Ascending aorta (tissue), 2 donors: Measurements from ENCODE around the gene LARP4B. TPM values are rescaled to one million over a fixed set of nuclear protein-coding genes. Genes with fewer than 3 reads are reported as not detected.

Experiments used
- DNase-seq, 2 donors: peaks; one replicate each; pipeline ENCODE4 v3.0.0-alpha.2; 2019; ENCODE audit warnings: low spot score in 2 of 2
- H3K27ac ChIP-seq, 2 donors: fragments of 200-600 bp; sonication (generic); one replicate each; pipeline ENCODE4 v1.5.1; 2016 to 2017; ENCODE audit warnings: mild to moderate bottlenecking in 1 of 2
- H3K27me3 ChIP-seq: fragments of 200-600 bp; sonication (generic); one replicate; pipeline ENCODE4 v1.5.1; 2017
- H3K36me3 ChIP-seq, 2 donors: fragments of 200-600 bp; sonication (generic); one replicate each; pipeline ENCODE4 v1.5.1; 2016
- H3K4me1 ChIP-seq, 2 donors: fragments of 200-600 bp; sonication (generic); one replicate each; pipeline ENCODE4 v1.5.1; 2016 to 2017; ENCODE audit warnings: mild to moderate bottlenecking in 1 of 2
- H3K4me3 ChIP-seq, 2 donors: fragments of 200-600 bp; sonication (generic); one replicate each; pipeline ENCODE4 v1.5.1; 2016 to 2017; ENCODE audit warnings: mild to moderate bottlenecking in 1 of 2
- H3K9me3 ChIP-seq, 2 donors: fragments of 200-600 bp; sonication (generic); one replicate each; pipeline ENCODE4 v1.5.1; 2016
- intact Hi-C: fragments of 100-400 bp; cut with DNase I; formaldehyde crosslinking; loops from one replicate; pipeline ENCODE4 v1.15.1; 2023
- total RNA-seq: library from RNA; depleted of rRNA; stranded (reverse); fragments of >200 nt; gene quantifications from one replicate; pipeline ENCODE4 v1.1.0, GENCODE V29; 2016
- TF ChIP-seq, protein P1 (sequence below), 3 experiments: fragments of 200-600 bp in 2 of 3; fragments of 450-650 bp in 1 of 3; sonication (generic) in 2 of 3; IDR thresholded peaks; one replicate each; pipeline ENCODE4 v1.5.1; 2016 to 2019; ENCODE audit warnings: antibody characterized with exemption in 3 of 3, mild to moderate bottlenecking in 1 of 3, moderate library complexity in 1 of 3

Gene LARP4B
- total RNA-seq, 1 donor from 2014 or later = 31.6 TPM

DNA sequence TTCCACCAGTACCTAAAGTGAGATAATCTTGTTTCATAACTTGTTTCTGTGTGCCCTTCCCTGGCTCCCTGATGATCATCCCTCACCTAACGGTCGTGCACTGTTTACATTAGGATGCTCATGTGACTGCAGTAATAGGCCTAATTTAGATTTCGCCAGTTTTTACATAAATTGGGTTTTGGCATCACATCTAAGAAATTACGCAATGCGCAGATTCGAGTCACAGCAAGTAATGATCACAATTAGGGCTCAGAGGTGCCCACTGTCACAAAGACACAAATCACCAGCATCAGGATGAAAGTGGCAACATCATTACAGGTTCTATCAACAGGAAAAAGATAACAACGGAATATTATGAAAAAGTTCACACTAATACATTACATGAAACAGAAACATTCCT, 94.7 kb downstream of the LARP4B start:
- peaks cover 10 to 49% of the 10 kb centered on the region in 2 donors for H3K36me3 ChIP-seq

DNA sequence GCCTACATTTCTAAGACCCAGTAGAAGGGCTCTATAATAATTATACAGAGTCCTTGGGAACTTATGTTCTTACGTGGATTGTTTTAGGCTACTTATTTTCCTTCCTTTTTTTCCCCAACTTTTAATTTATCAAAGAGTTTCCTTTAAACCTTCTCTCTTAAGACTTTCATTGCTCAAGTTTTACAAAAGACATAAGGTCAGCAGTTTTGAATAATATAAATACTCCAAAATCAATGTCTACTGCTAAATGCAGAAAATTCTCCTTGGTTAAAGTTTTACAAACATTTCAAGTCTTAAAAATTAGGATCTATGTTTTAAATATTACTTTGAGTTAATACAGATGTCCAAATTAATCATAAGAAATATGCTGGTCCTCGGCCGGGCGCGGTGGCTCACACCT, 97.0 kb downstream of the LARP4B start:
- Histone ChIP-seq H3K4me1 (no peaks in the 10 kb centered on the region), H3K27me3 (no peaks in the 10 kb centered on the region), H3K36me3 (peaks cover 7 to 34% of the 10 kb centered on the region in 2 donors), H3K4me3 (no peak overlapping the region), H3K27ac (no peak overlapping the region), H3K9me3 (no peaks in the 10 kb centered on the region)
- DNase-seq = no peak
- TF ChIP-seq, protein P1, sequence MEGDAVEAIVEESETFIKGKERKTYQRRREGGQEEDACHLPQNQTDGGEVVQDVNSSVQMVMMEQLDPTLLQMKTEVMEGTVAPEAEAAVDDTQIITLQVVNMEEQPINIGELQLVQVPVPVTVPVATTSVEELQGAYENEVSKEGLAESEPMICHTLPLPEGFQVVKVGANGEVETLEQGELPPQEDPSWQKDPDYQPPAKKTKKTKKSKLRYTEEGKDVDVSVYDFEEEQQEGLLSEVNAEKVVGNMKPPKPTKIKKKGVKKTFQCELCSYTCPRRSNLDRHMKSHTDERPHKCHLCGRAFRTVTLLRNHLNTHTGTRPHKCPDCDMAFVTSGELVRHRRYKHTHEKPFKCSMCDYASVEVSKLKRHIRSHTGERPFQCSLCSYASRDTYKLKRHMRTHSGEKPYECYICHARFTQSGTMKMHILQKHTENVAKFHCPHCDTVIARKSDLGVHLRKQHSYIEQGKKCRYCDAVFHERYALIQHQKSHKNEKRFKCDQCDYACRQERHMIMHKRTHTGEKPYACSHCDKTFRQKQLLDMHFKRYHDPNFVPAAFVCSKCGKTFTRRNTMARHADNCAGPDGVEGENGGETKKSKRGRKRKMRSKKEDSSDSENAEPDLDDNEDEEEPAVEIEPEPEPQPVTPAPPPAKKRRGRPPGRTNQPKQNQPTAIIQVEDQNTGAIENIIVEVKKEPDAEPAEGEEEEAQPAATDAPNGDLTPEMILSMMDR (IDR thresholded peaks at IDR 0.05) = no peak
- intact Hi-C loops = no loop called here

More for the DNA sequence above, 94.7 kb downstream of the LARP4B start:
- H3K9me3 ChIP-seq = no peaks in the 10 kb centered on the region
- TF ChIP-seq, protein P1 (IDR thresholded peaks at IDR 0.05) = no peak
- no peak overlapping the region for H3K4me3 ChIP-seq
- intact Hi-C loops = no loop called here
- no peaks in the 10 kb centered on the region for H3K4me1 ChIP-seq
- H3K27ac ChIP-seq = no peak overlapping the region
- H3K27me3 ChIP-seq = no peaks in the 10 kb centered on the region
- DNase-seq = no peak

DNA sequence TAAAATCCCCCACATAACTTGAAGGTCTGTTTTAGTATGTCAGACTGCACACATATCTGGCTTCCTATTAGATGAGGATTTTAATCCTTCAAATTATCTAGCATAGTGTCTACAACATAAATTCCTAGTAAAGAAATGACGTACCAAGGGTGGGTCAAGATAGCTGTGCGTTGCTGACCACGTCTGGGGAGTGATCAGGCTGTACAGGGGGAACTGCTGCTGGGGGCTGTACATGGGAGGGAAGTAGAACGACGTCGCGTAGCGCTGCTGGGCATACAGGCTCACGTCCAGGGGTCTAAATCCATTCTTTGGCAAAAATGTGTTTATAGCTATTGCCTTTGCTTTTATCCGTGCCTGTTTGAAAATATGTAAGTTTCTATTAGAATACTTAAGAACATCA, 102.3 kb downstream of the LARP4B start:
- no peaks in the 10 kb centered on the region for H3K27me3 ChIP-seq
- TF ChIP-seq, protein P1 (IDR thresholded peaks at IDR 0.05) = no peak
- no peaks in the 10 kb centered on the region for H3K4me1 ChIP-seq
- H3K9me3 ChIP-seq = no peaks in the 10 kb centered on the region
- H3K27ac ChIP-seq = no peak overlapping the region
- intact Hi-C loops = no loop called here
- H3K4me3 ChIP-seq = no peak overlapping the region
- no peak for DNase-seq
- H3K36me3 ChIP-seq = peaks cover 35 to 51% of the 10 kb centered on the region in 2 donors

DNA sequence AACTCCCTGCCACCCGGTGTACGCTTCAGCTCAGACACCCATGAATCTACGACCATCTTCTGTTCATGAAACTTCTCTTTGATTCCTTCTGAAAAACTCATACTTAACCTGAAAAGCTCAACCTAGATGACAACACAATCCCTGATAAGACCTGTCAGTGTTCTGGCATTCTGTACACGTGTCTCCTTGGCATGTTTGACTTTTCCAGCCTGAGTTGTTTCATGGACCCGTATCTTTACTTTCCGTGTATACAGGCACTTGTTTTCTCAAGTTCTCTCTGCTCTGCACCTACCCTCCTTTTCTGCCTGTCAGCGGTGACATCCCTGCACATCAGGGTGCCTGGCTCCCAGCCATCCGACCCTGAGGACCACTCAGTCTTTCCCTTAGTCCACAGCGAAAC, 103.3 kb downstream of the LARP4B start:
- Histone ChIP-seq H3K9me3 (no peaks in the 10 kb centered on the region), H3K27me3 (no peaks in the 10 kb centered on the region), H3K4me1 (no peaks in the 10 kb centered on the region), H3K36me3 (peaks cover 46 to 62% of the 10 kb centered on the region in 2 donors), H3K27ac (no peak overlapping the region), H3K4me3 (no peak overlapping the region)
- TF ChIP-seq, protein P1 (IDR thresholded peaks at IDR 0.05) = no peak
- intact Hi-C loops = no loop called here
- no peak for DNase-seq

DNA sequence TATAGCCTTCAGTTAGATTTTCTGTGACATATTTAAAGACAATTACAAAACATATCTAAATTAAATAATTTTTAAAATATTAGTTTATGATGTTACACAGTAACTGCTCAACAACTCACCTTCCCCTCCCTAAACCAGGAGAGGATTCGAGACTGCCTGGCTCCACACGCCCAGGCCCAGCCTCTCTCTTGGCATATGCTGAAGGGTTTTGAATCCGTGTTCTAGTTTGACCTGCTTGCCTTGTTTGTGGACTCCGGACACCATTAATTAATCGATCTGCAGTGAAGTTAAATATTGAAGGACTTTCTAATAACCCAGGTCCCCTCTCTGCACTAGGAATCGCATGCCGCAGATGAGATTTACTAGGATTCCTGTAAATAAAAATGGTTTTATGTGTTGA, 106.6 kb downstream of the LARP4B start:
- Histone ChIP-seq H3K4me1 (no peaks in the 10 kb centered on the region), H3K4me3 (no peak overlapping the region), H3K27ac (no peak overlapping the region), H3K27me3 (no peaks in the 10 kb centered on the region), H3K36me3 (peaks cover 70 to 83% of the 10 kb centered on the region in 2 donors), H3K9me3 (no peaks in the 10 kb centered on the region)
- intact Hi-C loops = no loop called here
- TF ChIP-seq, protein P1 (IDR thresholded peaks at IDR 0.05) = no peak
- DNase-seq = no peak

DNA sequence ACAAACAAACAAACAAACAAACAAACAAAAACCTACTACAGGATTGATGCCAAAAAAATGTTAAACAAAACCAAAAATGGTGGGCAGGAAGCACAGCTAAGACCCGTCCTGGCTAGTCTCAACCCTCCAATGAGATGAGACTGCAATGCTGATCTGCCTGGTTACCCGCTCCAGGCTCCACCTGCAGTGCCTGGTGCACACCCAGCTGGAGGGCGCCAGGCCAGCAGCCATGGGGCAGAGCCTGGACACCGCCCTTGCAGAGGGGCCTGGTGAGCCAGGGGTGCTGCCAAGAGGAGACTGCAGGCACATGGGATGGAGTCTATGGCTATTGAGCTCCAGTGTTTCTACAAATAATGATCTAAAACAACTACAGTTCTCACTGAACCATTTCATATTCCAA, 107.0 kb downstream of the LARP4B start:
- intact Hi-C loops = no loop called here
- H3K27ac ChIP-seq = no peak overlapping the region
- no peak for DNase-seq
- H3K9me3 ChIP-seq = no peaks in the 10 kb centered on the region
- no peaks in the 10 kb centered on the region for H3K27me3 ChIP-seq
- H3K4me3 ChIP-seq = no peak overlapping the region
- H3K36me3 ChIP-seq = peaks cover 73 to 83% of the 10 kb centered on the region in 2 donors
- H3K4me1 ChIP-seq = no peaks in the 10 kb centered on the region
- TF ChIP-seq, protein P1 (IDR thresholded peaks at IDR 0.05) = no peak
